Liver (tissue), 9 donors: ENCODE data around the gene RPTOR. TPM values are rescaled to one million over a fixed set of nuclear protein-coding genes. Genes with fewer than 3 reads are reported as not detected.

Experiments used
- DNase-seq: peaks from one replicate; pipeline ENCODE4 v3.0.0-alpha.2; 2017; ENCODE audit warnings: low spot score
- H3K27ac ChIP-seq, 2 donors: one replicate each; pipeline ENCODE4 v1.7.0; 2013; ENCODE audit warnings: inconsistent platforms in 2 of 2, low read length in 2 of 2, control low read depth in 1 of 2, low read depth in 1 of 2, mild to moderate bottlenecking in 1 of 2
- H3K27me3 ChIP-seq, 4 donors: one replicate each; pipeline versions ENCODE4 v1.6.1 to v1.7.0; 2013; ENCODE audit warnings: low read length in 3 of 4, inconsistent platforms in 1 of 4, mild to moderate bottlenecking in 1 of 4, moderate library complexity in 1 of 4; ENCODE audit not compliant: control insufficient read depth in 4 of 4, insufficient read depth in 4 of 4
- H3K36me3 ChIP-seq, 4 donors: one replicate each; pipeline versions ENCODE4 v1.6.1 to v1.7.0; 2013; ENCODE audit warnings: low read length in 3 of 4, mild to moderate bottlenecking in 3 of 4, low read depth in 1 of 4, moderate library complexity in 1 of 4; ENCODE audit not compliant: control insufficient read depth in 4 of 4, insufficient read depth in 3 of 4
- H3K4me1 ChIP-seq, 4 donors: one replicate each; pipeline versions ENCODE4 v1.6.1 to v1.7.0; 2013; ENCODE audit warnings: low read length in 3 of 4, mild to moderate bottlenecking in 3 of 4, moderate library complexity in 1 of 4; ENCODE audit not compliant: control insufficient read depth in 4 of 4, insufficient read depth in 4 of 4
- H3K4me3 ChIP-seq, 3 donors: one replicate each; pipeline versions ENCODE4 v1.6.1 to v1.7.0; 2013; ENCODE audit warnings: low read length in 3 of 3, control low read depth in 1 of 3, low read depth in 1 of 3, mild to moderate bottlenecking in 1 of 3
- H3K9ac ChIP-seq, 2 donors: one replicate each; pipeline ENCODE4 v1.7.0; 2013; ENCODE audit warnings: low read length in 2 of 2, mild to moderate bottlenecking in 2 of 2, moderate library complexity in 2 of 2, control low read depth in 1 of 2, low read depth in 1 of 2
- H3K9me3 ChIP-seq, 4 donors: one replicate each; pipeline versions ENCODE4 v1.6.1 to v1.7.0; 2013; ENCODE audit warnings: low read length in 3 of 4; ENCODE audit not compliant: control insufficient read depth in 4 of 4
- EGR1 ChIP-seq, 2 donors: IDR thresholded peaks; 2 replicates each; pipeline ENCODE4 v1.6.1; 2016 to 2018; ENCODE audit warnings: antibody characterized with exemption in 2 of 2, low read depth in 2 of 2
- FOXA1 ChIP-seq: IDR thresholded peaks from 2 replicates; pipeline ENCODE4 v1.6.1; 2016; ENCODE audit warnings: antibody characterized with exemption
- FOXA2 ChIP-seq: IDR thresholded peaks from 2 replicates; pipeline ENCODE4 v1.6.1; 2016; ENCODE audit warnings: antibody characterized with exemption
- GABPA ChIP-seq, 2 donors: IDR thresholded peaks in 1 of 2; conservative IDR thresholded peaks in 1 of 2; 2 replicates each; pipeline ENCODE4 v1.6.1; 2016; ENCODE audit warnings: antibody characterized with exemption in 2 of 2, mild to moderate bottlenecking in 1 of 2, moderate library complexity in 1 of 2
- HNF4A ChIP-seq, 2 donors: conservative IDR thresholded peaks; 2 replicates each; pipeline ENCODE4 v1.6.1; 2016; ENCODE audit warnings: antibody characterized with exemption in 2 of 2, mild to moderate bottlenecking in 2 of 2
- HNF4G ChIP-seq: IDR thresholded peaks from 2 replicates; pipeline ENCODE4 v1.6.1; 2016; ENCODE audit warnings: antibody characterized with exemption
- NR2F2 ChIP-seq: IDR thresholded peaks from 2 replicates; pipeline ENCODE4 v1.6.1; 2016; ENCODE audit warnings: antibody characterized with exemption
- RAD21 ChIP-seq, 2 donors: IDR thresholded peaks; 2 replicates each; pipeline ENCODE4 v1.6.1; 2016; ENCODE audit warnings: antibody characterized with exemption in 2 of 2, mild to moderate bottlenecking in 2 of 2
- RXRA ChIP-seq, 2 donors: IDR thresholded peaks; 2 replicates each; pipeline ENCODE4 v1.6.1; 2017 to 2018; ENCODE audit warnings: antibody characterized with exemption in 2 of 2, mild to moderate bottlenecking in 1 of 2
- SP1 ChIP-seq: IDR thresholded peaks from 2 replicates; pipeline ENCODE4 v1.6.1; 2018; ENCODE audit warnings: antibody characterized with exemption, mild to moderate bottlenecking
- TAF1 ChIP-seq: conservative IDR thresholded peaks from 2 replicates; pipeline ENCODE4 v1.6.1; 2016; ENCODE audit warnings: antibody characterized with exemption, mild to moderate bottlenecking
- YY1 ChIP-seq: IDR thresholded peaks from 2 replicates; pipeline ENCODE4 v1.6.1; 2016; ENCODE audit warnings: antibody characterized with exemption, mild to moderate bottlenecking
- WGBS: extraction: QIAGEN DNeasy Blood & Tissue Kit; methylation state at CpG from one replicate; pipeline ENCODE4 v1.1.7; 2013; 5-methylcytosine and 5-hydroxymethylcytosine counted together
- polyA plus RNA-seq, 2 donors: library from polyadenylated mRNA; stranded (reverse) in 1 of 2; unstranded in 1 of 2; fragments of 200-250 nt in 1 of 2; fragments of >200 nt in 1 of 2; fragmentation: Nextera tagmentation in 1 of 2; extraction: Ambion mirVana in 1 of 2; gene quantifications; one replicate each; pipeline versions ENCODE4 v1.2.1 to v1.2.3, GENCODE V29; 2013 to 2015
- total RNA-seq, 2 donors: library from RNA; depleted of rRNA; stranded (reverse); fragments of >200 nt; gene quantifications; one replicate each; pipeline ENCODE4 v1.2.3, GENCODE V29; 2014
- TF ChIP-seq, protein P1 (sequence below): IDR thresholded peaks from 2 replicates; pipeline ENCODE4 v1.6.1; 2016; ENCODE audit warnings: antibody characterized with exemption, mild to moderate bottlenecking
- TF ChIP-seq, protein P2 (sequence below): IDR thresholded peaks from 2 replicates; pipeline ENCODE4 v1.6.1; 2016; ENCODE audit warnings: antibody characterized with exemption
- TF ChIP-seq, protein P3 (sequence below): IDR thresholded peaks from 2 replicates; pipeline ENCODE4 v1.6.1; 2016; ENCODE audit warnings: antibody characterized with exemption
- donor health status: healthy.
- donor health status: healthy.
- donor health status: healthy.
- donor health status: healthy.
- donor health status: healthy.

The RPTOR gene
- total and polyA plus RNA-seq, 4 donors = 4.8 to 25.4 (median 11.6) TPM

DNA sequence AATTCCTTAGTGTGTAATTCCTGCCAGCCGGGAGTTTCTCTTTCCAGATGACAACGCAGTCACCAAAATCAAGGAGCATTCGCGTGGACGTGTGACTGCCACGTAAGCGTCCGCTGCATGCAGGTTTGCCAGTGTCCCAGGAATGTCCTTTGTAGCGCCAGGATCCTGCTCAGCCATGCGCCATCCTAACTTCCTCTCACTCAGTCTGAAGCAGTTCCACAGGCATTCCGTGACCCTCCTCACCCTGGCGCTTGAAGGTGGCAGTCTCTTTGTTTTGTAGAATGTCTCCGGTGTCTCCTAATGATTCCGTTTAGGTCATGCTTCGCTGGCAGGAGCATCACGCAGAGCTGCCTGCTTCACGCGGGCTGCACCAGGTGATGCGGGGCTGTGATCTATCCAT lies 88.6 kb downstream of the RPTOR start:
- no peak overlapping the region for H3K9ac ChIP-seq
- WGBS = 95% methylated on average over 19 of the region's 19 CpGs
- H3K27me3 ChIP-seq = no peaks in the 10 kb centered on the region
- TF ChIP-seq SP1 (no peak), EGR1 (IDR thresholded peaks at IDR 0.05; ENCODE audit: low read depth in 2 of 2) (no peak), HNF4A (conservative IDR thresholded peaks at IDR 0.05) (no peak), TAF1 (no peak), RAD21 (IDR thresholded peaks at IDR 0.05) (no peak), HNF4G (no peak), FOXA1 (no peak), RXRA (IDR thresholded peaks at IDR 0.05) (no peak), NR2F2 (no peak), GABPA (IDR thresholded peaks at IDR 0.05 in 1 of 2, conservative IDR thresholded peaks at IDR 0.05 in 1 of 2) (no peak)
- TF ChIP-seq, protein P1, sequence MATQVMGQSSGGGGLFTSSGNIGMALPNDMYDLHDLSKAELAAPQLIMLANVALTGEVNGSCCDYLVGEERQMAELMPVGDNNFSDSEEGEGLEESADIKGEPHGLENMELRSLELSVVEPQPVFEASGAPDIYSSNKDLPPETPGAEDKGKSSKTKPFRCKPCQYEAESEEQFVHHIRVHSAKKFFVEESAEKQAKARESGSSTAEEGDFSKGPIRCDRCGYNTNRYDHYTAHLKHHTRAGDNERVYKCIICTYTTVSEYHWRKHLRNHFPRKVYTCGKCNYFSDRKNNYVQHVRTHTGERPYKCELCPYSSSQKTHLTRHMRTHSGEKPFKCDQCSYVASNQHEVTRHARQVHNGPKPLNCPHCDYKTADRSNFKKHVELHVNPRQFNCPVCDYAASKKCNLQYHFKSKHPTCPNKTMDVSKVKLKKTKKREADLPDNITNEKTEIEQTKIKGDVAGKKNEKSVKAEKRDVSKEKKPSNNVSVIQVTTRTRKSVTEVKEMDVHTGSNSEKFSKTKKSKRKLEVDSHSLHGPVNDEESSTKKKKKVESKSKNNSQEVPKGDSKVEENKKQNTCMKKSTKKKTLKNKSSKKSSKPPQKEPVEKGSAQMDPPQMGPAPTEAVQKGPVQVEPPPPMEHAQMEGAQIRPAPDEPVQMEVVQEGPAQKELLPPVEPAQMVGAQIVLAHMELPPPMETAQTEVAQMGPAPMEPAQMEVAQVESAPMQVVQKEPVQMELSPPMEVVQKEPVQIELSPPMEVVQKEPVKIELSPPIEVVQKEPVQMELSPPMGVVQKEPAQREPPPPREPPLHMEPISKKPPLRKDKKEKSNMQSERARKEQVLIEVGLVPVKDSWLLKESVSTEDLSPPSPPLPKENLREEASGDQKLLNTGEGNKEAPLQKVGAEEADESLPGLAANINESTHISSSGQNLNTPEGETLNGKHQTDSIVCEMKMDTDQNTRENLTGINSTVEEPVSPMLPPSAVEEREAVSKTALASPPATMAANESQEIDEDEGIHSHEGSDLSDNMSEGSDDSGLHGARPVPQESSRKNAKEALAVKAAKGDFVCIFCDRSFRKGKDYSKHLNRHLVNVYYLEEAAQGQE = no peak
- TF ChIP-seq, protein P2, sequence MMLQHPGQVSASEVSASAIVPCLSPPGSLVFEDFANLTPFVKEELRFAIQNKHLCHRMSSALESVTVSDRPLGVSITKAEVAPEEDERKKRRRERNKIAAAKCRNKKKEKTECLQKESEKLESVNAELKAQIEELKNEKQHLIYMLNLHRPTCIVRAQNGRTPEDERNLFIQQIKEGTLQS = no peak
- TF ChIP-seq, protein P3, sequence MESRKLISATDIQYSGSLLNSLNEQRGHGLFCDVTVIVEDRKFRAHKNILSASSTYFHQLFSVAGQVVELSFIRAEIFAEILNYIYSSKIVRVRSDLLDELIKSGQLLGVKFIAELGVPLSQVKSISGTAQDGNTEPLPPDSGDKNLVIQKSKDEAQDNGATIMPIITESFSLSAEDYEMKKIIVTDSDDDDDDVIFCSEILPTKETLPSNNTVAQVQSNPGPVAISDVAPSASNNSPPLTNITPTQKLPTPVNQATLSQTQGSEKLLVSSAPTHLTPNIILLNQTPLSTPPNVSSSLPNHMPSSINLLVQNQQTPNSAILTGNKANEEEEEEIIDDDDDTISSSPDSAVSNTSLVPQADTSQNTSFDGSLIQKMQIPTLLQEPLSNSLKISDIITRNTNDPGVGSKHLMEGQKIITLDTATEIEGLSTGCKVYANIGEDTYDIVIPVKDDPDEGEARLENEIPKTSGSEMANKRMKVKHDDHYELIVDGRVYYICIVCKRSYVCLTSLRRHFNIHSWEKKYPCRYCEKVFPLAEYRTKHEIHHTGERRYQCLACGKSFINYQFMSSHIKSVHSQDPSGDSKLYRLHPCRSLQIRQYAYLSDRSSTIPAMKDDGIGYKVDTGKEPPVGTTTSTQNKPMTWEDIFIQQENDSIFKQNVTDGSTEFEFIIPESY = no peak
- H3K4me1 ChIP-seq = no peaks in the 10 kb centered on the region
- H3K27ac ChIP-seq = no peak overlapping the region
- no peak overlapping the region for H3K4me3 ChIP-seq
- no peaks in the 10 kb centered on the region for H3K9me3 ChIP-seq
- H3K36me3 ChIP-seq = no peaks in the 10 kb centered on the region
- DNase-seq = no peak

DNA sequence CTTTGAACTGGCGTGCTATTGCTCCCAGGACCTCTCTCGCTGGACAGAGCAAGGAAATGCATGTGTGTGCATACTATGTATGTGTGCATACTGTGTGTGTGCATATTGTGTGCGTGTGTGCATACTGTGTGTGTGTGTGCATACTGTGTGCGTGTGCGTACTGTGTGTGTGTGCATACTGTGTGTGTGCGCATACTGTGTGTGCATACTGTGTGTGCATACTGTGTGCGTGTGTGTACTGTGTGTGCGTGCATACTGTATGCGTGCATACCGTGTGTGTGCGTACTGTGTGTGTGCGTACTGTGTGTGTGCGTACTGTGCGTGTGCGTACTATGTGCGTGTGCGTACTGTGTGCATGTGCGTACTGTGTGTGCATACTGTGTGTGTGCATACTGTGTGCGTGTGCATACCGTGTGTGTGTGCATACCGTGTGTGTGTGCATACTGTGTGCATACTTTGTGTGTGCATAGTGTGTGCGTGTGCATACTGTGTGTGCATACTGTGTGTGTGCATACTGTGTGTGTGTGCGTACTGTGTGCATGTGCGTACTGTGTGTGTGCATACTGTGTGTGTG lies 89.4 kb downstream of the RPTOR start:
- H3K4me3 ChIP-seq = no peak overlapping the region

More for the DNA sequence above, 89.4 kb downstream of the RPTOR start:
- Histone ChIP-seq H3K27ac (no peak overlapping the region), H3K9ac (no peak overlapping the region), H3K4me1 (no peaks in the 10 kb centered on the region), H3K27me3 (no peaks in the 10 kb centered on the region), H3K36me3 (no peaks in the 10 kb centered on the region), H3K9me3 (no peaks in the 10 kb centered on the region)
- TF ChIP-seq NR2F2 (no peak), YY1 (no peak), FOXA2 (no peak)
- no peak for DNase-seq
- 88% methylated on average over 24 of the region's 24 CpGs for WGBS
